BLaER1 (cell line): ENCODE measurements around the gene NDUFA8.

Source experiments
- H3K27ac ChIP-seq: shearing (Covaris generic); formaldehyde crosslinking; 2 replicates; pipeline ENCODE4 v1.8.1; 2022
- H3K27me3 ChIP-seq: shearing (Covaris generic); formaldehyde crosslinking; 2 replicates; pipeline ENCODE4 v1.8.1; 2022
- H3K36me3 ChIP-seq: shearing (Covaris generic); formaldehyde crosslinking; 2 replicates; pipeline ENCODE4 v1.8.1; 2022
- H3K4me1 ChIP-seq: shearing (Covaris generic); formaldehyde crosslinking; 2 replicates; pipeline ENCODE4 v1.8.1; 2022
- H3K4me2 ChIP-seq: shearing (Covaris generic); formaldehyde crosslinking; 2 replicates; pipeline ENCODE4 v1.8.1; 2022
- H3K4me3 ChIP-seq: shearing (Covaris generic); formaldehyde crosslinking; 2 replicates; pipeline ENCODE4 v1.8.1; 2022
- H3K9ac ChIP-seq: shearing (Covaris generic); formaldehyde crosslinking; 2 replicates; pipeline ENCODE4 v1.8.1; 2022
- H3K9me3 ChIP-seq: shearing (Covaris generic); formaldehyde crosslinking; 2 replicates; pipeline ENCODE4 v1.8.1; 2022
- H4K20me1 ChIP-seq: shearing (Covaris generic); formaldehyde crosslinking; 2 replicates; pipeline ENCODE4 v1.8.1; 2022
- Cebpa-rat ChIP-seq: shearing (Covaris generic); IDR thresholded peaks from 2 replicates; pipeline ENCODE4 v1.8.1; 2022

The NDUFA8 gene

DNA sequence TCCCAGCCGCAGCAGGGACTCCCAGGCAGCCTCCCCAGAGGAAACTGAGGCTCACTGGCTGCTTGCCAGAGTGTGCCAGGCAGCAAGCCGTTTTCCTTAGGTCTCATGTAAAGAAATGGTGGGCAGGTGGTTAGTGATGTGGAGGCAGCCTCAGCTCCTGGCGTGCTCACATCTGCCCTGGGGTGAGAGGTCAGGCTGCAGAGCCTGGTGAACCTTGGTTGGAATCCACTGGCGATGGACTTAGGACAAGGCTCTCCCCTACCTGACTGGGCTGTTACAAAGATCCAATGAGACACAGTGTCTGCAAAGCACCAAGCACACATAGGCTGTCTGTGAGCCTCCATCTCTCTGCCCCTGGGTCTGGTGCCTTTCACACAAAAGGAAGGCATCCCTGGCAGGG lies 38.3 kb upstream of the NDUFA8 start:
- no peaks in the 10 kb centered on the region for H3K36me3 ChIP-seq
- no peak overlapping the region for H3K27ac ChIP-seq
- H3K4me3 ChIP-seq: no peak overlapping the region
- H4K20me1 ChIP-seq: no peaks in the 10 kb centered on the region
- no peaks in the 10 kb centered on the region for H3K4me1 ChIP-seq
- TF ChIP-seq Cebpa-rat: no peak
- no peaks in the 10 kb centered on the region for H3K9me3 ChIP-seq
- no peak overlapping the region for H3K4me2 ChIP-seq
- no peaks in the 10 kb centered on the region for H3K27me3 ChIP-seq
- no peak overlapping the region for H3K9ac ChIP-seq

GRCh38 chr9:122197426-122197825 lies 37.8 kb upstream of the NDUFA8 start:
- Histone ChIP-seq H3K27ac (no peak overlapping the region), H3K4me3 (no peak overlapping the region), H3K9ac (no peak overlapping the region), H3K4me1 (no peaks in the 10 kb centered on the region), H3K9me3 (no peaks in the 10 kb centered on the region), H4K20me1 (no peaks in the 10 kb centered on the region), H3K27me3 (no peaks in the 10 kb centered on the region), H3K4me2 (no peak overlapping the region), H3K36me3 (no peaks in the 10 kb centered on the region)
- no peak for TF ChIP-seq Cebpa-rat

DNA sequence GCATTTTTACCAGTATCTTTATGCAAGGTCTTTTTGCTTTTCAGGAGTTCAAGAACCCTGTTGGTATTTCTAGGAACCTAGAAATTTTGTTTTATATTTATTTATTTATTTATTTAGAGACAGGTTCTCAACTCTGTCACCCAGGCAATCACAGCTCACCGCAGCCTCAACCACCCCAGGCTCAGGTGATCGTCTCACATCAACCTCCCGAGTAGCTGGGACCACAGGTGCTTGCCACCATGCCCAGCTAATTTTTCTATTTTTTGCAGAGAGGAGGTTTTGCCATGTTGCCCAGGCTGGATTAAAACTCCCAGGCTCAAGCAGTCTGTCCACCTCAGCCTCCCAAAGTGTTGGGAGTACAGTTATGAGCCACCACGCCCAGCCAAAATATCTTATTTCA lies 36.3 kb upstream of the NDUFA8 start:
- Histone ChIP-seq H3K9me3 (no peaks in the 10 kb centered on the region), H3K36me3 (no peaks in the 10 kb centered on the region), H3K27me3 (no peaks in the 10 kb centered on the region), H3K9ac (no peak overlapping the region), H3K4me2 (no peak overlapping the region), H4K20me1 (no peaks in the 10 kb centered on the region), H3K27ac (no peak overlapping the region), H3K4me1 (no peaks in the 10 kb centered on the region), H3K4me3 (no peak overlapping the region)
- TF ChIP-seq Cebpa-rat: no peak

DNA sequence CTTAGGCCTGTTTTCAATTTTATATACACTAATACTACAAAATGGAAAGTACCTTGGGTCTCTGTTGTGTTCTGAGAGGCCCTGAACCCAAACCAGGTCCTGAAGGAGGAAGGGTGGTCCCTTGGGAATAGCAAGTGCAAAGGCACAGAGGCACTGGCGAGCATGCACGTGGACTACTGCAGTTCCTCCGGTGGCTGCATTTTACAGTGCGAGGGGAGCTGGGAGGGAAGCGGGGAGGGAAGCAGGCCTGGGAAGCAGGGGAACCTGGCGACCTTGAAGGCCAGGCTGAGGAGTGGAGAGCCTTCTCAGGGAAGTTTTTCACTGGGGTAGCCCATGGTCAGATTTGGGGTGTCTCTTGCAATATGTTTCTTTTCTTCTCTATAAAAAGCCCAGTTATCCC lies 34.1 kb upstream of the NDUFA8 start:
- Histone ChIP-seq H3K36me3 (no peaks in the 10 kb centered on the region), H3K4me1 (no peaks in the 10 kb centered on the region), H4K20me1 (no peaks in the 10 kb centered on the region), H3K4me3 (no peak overlapping the region), H3K27ac (no peak overlapping the region), H3K4me2 (no peak overlapping the region), H3K9me3 (no peaks in the 10 kb centered on the region), H3K27me3 (no peaks in the 10 kb centered on the region), H3K9ac (no peak overlapping the region)
- no peak for TF ChIP-seq Cebpa-rat

DNA sequence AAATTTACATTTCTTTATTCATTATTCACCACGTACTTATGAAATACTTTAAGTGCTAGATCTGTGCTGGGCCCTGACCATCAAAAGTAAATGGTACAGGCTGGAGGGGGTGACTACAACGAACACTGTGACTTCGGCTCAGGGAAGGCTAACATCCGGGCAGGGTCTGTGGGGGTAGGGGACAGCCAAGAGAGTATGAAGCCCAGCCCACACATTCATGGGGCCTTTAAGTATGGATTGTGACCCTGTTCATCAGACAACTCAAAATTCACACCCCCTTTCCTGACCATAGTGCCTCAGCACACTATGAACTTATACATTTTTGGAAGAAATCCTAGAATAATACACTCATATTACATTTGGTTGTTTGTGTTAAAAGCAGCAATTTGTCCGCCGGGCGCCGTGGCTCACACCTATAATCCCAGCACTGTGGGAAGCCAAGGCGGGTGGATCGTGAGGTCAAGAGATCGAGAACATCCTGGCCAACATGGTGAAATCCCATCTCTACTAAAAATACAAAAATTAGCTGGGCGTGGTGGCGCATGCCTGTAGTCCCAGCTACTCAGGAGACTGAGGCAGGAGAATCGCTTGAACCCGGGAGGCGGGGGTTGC lies 33.4 kb upstream of the NDUFA8 start:
- H3K4me1 ChIP-seq: no peaks in the 10 kb centered on the region

DNA sequence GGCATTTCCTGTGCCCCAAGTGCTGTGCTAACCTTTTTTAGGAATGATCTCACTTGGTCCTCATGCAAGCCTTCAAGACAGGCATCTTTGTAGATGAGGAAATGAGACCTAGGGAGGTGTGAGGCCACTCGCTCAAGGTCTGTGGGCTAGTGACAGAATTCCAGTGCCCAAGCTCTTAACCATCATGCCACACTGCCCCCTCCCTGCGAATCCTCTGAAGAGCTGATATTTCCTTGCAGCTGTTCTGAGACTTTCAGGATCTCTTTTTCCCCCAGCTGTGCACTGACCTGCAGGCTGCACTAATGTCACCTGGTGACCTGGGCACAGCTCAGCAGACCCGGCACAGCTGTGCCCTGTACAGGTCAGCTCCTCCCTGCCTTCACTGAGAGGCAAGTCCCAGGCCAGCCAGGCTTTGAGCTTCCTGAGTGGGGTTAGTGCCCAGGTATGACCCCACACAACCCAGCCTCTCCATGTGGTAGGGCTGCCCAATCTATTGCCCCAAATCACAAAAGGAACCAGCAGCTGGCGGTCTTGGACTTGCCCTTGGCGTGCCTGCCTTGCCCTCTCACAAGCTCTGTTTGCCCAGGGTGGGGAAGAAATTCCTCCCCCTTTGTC lies 32.8 kb upstream of the NDUFA8 start:
- Histone ChIP-seq H3K9me3 (no peaks in the 10 kb centered on the region), H3K4me2 (no peak overlapping the region), H3K27me3 (no peaks in the 10 kb centered on the region), H3K36me3 (no peaks in the 10 kb centered on the region), H3K4me3 (no peak overlapping the region), H3K4me1 (no peaks in the 10 kb centered on the region), H3K9ac (no peak overlapping the region), H3K27ac (no peak overlapping the region), H4K20me1 (no peaks in the 10 kb centered on the region)
- no peak for TF ChIP-seq Cebpa-rat

More for the DNA sequence above, 33.4 kb upstream of the NDUFA8 start:
- no peak for TF ChIP-seq Cebpa-rat
- H3K27me3 ChIP-seq: no peaks in the 10 kb centered on the region
- H3K4me3 ChIP-seq: no peak overlapping the region
- H3K9me3 ChIP-seq: no peaks in the 10 kb centered on the region
- H3K9ac ChIP-seq: no peak overlapping the region
- no peak overlapping the region for H3K4me2 ChIP-seq
- H3K27ac ChIP-seq: no peak overlapping the region
- H4K20me1 ChIP-seq: no peaks in the 10 kb centered on the region
- no peaks in the 10 kb centered on the region for H3K36me3 ChIP-seq

GRCh38 chr9:122191584-122191983 lies 32.0 kb upstream of the NDUFA8 start:
- Histone ChIP-seq H3K4me1 (no peaks in the 10 kb centered on the region), H4K20me1 (no peaks in the 10 kb centered on the region), H3K9ac (no peak overlapping the region), H3K4me2 (no peak overlapping the region), H3K4me3 (no peak overlapping the region), H3K27ac (no peak overlapping the region), H3K27me3 (no peaks in the 10 kb centered on the region), H3K36me3 (no peaks in the 10 kb centered on the region), H3K9me3 (no peaks in the 10 kb centered on the region)
- no peak for TF ChIP-seq Cebpa-rat

- H3K4me1 ChIP-seq: no peaks in the 10 kb centered on the region
- H3K9ac ChIP-seq: no peak overlapping the region
- no peak for TF ChIP-seq Cebpa-rat
- H4K20me1 ChIP-seq: no peaks in the 10 kb centered on the region
- H3K27ac ChIP-seq: no peak overlapping the region
- H3K27me3 ChIP-seq: no peaks in the 10 kb centered on the region
- no peak overlapping the region for H3K4me3 ChIP-seq
- H3K36me3 ChIP-seq: no peaks in the 10 kb centered on the region
- H3K9me3 ChIP-seq: no peaks in the 10 kb centered on the region
- H3K4me2 ChIP-seq: no peak overlapping the region
These were observed 31.2 kb upstream of the NDUFA8 start for GRCh38 chr9:122190597-122191381.

DNA sequence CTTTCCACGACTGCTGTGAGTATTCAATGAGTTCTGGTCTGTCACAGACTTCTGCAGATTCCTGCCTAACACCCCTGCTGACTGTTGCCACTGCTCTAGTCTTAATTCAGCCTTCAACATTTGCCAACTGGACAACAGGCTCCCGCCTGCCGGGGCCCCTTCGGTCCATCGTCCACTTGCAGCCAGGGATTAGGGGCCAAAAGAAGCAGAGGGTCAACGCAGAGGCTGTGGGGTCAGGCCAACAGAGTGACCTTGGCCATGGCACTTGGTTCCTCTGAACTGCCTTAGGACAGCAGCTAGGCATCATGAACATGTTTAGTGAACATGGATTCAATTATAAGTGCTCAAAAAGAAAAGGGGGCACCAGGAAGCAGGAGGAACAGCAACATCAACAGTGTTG lies 28.8 kb upstream of the NDUFA8 start:
- no peak overlapping the region for H3K4me2 ChIP-seq
- no peak overlapping the region for H3K27ac ChIP-seq
- no peaks in the 10 kb centered on the region for H3K9me3 ChIP-seq

DNA sequence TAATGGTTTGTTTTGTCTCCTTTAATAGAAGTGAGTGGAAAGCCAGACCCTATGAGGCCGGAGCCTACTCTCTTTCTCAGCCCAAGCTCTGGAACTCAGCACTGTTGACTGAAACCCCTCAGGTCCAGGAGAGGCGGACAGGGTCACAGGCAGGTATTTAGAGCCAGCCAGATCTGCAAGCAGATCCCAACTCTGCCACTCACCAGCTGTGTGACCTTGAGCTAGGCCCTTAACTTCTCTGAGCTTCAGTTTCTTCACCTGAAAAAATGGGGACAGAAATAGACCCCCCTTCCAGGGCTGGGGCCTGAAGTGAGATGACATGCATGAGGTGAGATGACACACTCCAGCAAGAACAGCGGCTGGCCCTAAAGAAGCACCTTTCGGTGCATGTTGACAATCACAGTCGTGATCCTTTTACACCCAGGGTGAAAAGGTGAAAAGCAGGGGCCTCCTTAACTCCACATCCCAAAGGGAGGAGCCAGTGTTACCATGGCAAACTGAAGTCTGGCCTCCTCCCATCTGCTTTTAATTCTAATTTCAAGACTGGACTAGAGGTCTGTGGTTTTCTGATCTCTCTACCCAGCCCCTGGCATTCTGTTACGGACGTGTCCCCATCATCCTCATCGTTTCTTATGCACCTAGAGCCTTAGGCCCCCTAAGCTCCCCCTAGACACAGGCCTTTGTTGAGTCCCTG lies 27.3 kb upstream of the NDUFA8 start:
- H3K4me3 ChIP-seq: no peak overlapping the region
- no peaks in the 10 kb centered on the region for H3K27me3 ChIP-seq
- no peaks in the 10 kb centered on the region for H3K9me3 ChIP-seq
- H3K4me2 ChIP-seq: no peak overlapping the region
- H3K4me1 ChIP-seq: no peaks in the 10 kb centered on the region
- H3K27ac ChIP-seq: no peak overlapping the region
- no peak overlapping the region for H3K9ac ChIP-seq
- TF ChIP-seq Cebpa-rat: no peak
- no peaks in the 10 kb centered on the region for H4K20me1 ChIP-seq
- H3K36me3 ChIP-seq: no peaks in the 10 kb centered on the region

More for the DNA sequence above, 28.8 kb upstream of the NDUFA8 start:
- no peak overlapping the region for H3K4me3 ChIP-seq
- H3K36me3 ChIP-seq: no peaks in the 10 kb centered on the region
- no peaks in the 10 kb centered on the region for H3K4me1 ChIP-seq
- H4K20me1 ChIP-seq: no peaks in the 10 kb centered on the region
- H3K9ac ChIP-seq: no peak overlapping the region
- no peak for TF ChIP-seq Cebpa-rat
- H3K27me3 ChIP-seq: no peaks in the 10 kb centered on the region
